Heart right ventricle (tissue), 16 donors: ENCODE data around the gene PYM1. TPM values are rescaled to one million over a fixed set of nuclear protein-coding genes. Genes with fewer than 3 reads are reported as not detected.

Experiments used
- ATAC-seq, 8 donors: fragments of 200-7000 bp; cut with Tn5 transposase; one replicate each; pipeline ENCODE4 v1.9.1; 2020; ENCODE audit warnings: mild to moderate bottlenecking in 8 of 8, moderate library complexity in 8 of 8, moderate number of reproducible peaks in 1 of 8
- DNase-seq, 2 donors: peaks; one replicate each; pipeline ENCODE4 v3.0.0-alpha.2; 2020
- H3K27ac ChIP-seq, 10 donors: fragments of 200-600 bp; sonication (generic) in 2 of 10; one replicate each; pipeline versions ENCODE4 v1.5.0 to v1.8.0; 2020 to 2022; ENCODE audit warnings: mild to moderate bottlenecking in 3 of 10
- H3K27me3 ChIP-seq, 7 donors: fragments of 200-600 bp; one replicate each; pipeline ENCODE4 v1.8.0; 2021 to 2022; ENCODE audit warnings: mild to moderate bottlenecking in 2 of 7
- H3K36me3 ChIP-seq, 9 donors: fragments of 200-600 bp; sonication (generic) in 1 of 9; one replicate each; pipeline versions ENCODE4 v1.5.0 to v1.8.0; 2020 to 2022; ENCODE audit warnings: mild to moderate bottlenecking in 2 of 9
- H3K4me1 ChIP-seq, 9 donors: fragments of 200-600 bp; sonication (generic) in 1 of 9; one replicate each; pipeline versions ENCODE4 v1.5.0 to v1.8.0; 2020 to 2022; ENCODE audit warnings: mild to moderate bottlenecking in 4 of 9
- H3K4me3 ChIP-seq, 10 donors: fragments of 200-600 bp; sonication (generic) in 2 of 10; one replicate each; pipeline versions ENCODE4 v1.5.0 to v1.8.0; 2020 to 2022; ENCODE audit warnings: mild to moderate bottlenecking in 7 of 10, moderate library complexity in 2 of 10
- H3K9me3 ChIP-seq, 11 donors: fragments of 200-600 bp in 10 of 11; sonication (generic) in 2 of 11; one replicate each; pipeline versions ENCODE4 v1.5.0 to v1.8.0; 2013 to 2022; ENCODE audit warnings: mild to moderate bottlenecking in 2 of 11, control low read depth in 1 of 11, moderate library complexity in 1 of 11
- WGBS, 2 donors: extraction: QIAGEN DNeasy Blood & Tissue Kit; methylation state at CpG; one replicate each; pipeline ENCODE4 v1.1.7; 2013; ENCODE audit warnings: inconsistent platforms in 1 of 2; 5-methylcytosine and 5-hydroxymethylcytosine counted together
- intact Hi-C, 10 donors: fragments of 100-400 bp; cut with DNase I; formaldehyde crosslinking; loops; one replicate each; pipeline versions ENCODE4 v1.11.1 to v1.14.2; 2022
- polyA plus RNA-seq, 2 donors: library from polyadenylated mRNA; stranded (reverse); fragments of 200-250 nt; gene quantifications; one replicate each; pipeline ENCODE4 v1.2.3, GENCODE V29; 2013
- total RNA-seq, 10 donors: library from RNA; stranded (reverse); fragmentation: NEBNext Ultra II Directional in 3 of 10; extraction: Animal tissue kit (Norgen Biotek cat#: 25700) in 3 of 10; gene quantifications; one replicate each; pipeline versions ENCODE4 v1.2.1 to v1.2.4, GENCODE V29; 2021 to 2023
- TF ChIP-seq, protein P1 (sequence below), 9 donors: fragments of 200-600 bp; sonication (generic) in 2 of 9; IDR thresholded peaks; one replicate each; pipeline versions ENCODE4 v1.5.0 to v1.8.0; 2021 to 2022; ENCODE audit warnings: antibody characterized with exemption in 9 of 9, mild to moderate bottlenecking in 5 of 9, moderate library complexity in 1 of 9
- donor health status: Arrhythmogenic right ventricular cardiomyopathy.
- donor health status: ischemic (EF 13 %, LVEDD 7.1; RV severe dilation, severe dysfunction).
- donor health status: healthy with polysubstance abuse.
- donor health status: DM: no; HTN: yes; CAD: no.
- donor health status: DM: no; HTN: no; CAD: no.
- donor health status: ischemic (EF 25% LVEDD 6.9; RV normal size, moderate dysfunction).
- donor health status: ischemic (EF 25% LVEDD 5.7; RV mildly dilated, moderate dysfunction).
- donor health status: healthy.
- donor health status: DM: yes; HTN: yes; CAD: no.
- donor health status: Ischemic cardiomyopathy.
- donor health status: ischemic (EF 35%, LVEDD 5.7; RV mildly dilated, moderate dysfunction).
- donor health status: nonischemic (EF 11% LVEDD 7.7; RV severe dilation, severe dysfunction).
- donor health status: DM: yes; HTN: yes; CAD: no.
- donor health status: PGD.
- donor health status: ischemic (EF 29% LVEDD 5.4; RV normal size, mild dysfunction).
- donor health status: nonischemic (EF 23%, LVEDD 6.1; RV moderate dilation, normal function).

PYM1 gene
- total and polyA plus RNA-seq, 12 donors, result 10.9 to 48.6 (median 16.8) TPM

DNA sequence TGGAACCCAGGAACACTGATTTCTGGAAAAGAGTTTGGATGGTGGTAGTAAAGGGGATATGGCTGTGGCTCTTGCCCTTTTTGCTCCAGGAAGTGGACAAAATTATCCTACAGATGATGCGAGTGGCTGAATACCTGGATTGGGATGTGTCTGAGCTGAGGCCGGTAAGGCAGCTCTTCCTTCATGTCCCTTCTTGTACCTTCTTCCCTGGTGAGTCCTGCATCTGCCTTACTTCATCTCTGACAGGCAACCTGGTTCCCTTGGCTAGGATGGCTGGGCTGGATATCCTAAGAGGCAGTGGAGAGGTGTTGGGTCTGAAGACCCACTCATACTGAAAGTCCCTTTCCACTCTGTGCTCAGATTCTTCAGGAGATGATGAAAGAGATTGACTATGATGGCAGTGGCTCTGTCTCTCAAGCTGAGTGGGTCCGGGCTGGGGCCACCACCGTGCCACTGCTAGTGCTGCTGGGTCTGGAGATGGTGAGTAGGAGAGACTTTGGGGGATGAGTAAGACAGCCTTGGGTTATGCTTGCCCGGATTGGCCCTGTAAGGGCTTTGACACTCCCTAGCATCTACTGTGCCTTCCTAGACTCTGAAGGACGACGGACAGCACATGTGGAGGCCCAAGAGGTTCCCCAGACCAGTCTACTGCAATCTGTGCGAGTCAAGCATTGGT is 11.3 kb upstream of the PYM1 start:
- H3K4me3 ChIP-seq, result no peak overlapping the region
- TF ChIP-seq, protein P1, sequence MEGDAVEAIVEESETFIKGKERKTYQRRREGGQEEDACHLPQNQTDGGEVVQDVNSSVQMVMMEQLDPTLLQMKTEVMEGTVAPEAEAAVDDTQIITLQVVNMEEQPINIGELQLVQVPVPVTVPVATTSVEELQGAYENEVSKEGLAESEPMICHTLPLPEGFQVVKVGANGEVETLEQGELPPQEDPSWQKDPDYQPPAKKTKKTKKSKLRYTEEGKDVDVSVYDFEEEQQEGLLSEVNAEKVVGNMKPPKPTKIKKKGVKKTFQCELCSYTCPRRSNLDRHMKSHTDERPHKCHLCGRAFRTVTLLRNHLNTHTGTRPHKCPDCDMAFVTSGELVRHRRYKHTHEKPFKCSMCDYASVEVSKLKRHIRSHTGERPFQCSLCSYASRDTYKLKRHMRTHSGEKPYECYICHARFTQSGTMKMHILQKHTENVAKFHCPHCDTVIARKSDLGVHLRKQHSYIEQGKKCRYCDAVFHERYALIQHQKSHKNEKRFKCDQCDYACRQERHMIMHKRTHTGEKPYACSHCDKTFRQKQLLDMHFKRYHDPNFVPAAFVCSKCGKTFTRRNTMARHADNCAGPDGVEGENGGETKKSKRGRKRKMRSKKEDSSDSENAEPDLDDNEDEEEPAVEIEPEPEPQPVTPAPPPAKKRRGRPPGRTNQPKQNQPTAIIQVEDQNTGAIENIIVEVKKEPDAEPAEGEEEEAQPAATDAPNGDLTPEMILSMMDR (IDR thresholded peaks at IDR 0.05), result no peak
- peaks cover 0 to 66% (median 0%) of the 10 kb centered on the region in 9 donors for H3K36me3 ChIP-seq
- intact Hi-C loops, result loop anchor here in 6 of 10 donors (2.0 to 10.0 kb wide), 7 partner anchors 104 to 204 kb away; partner anchors contain the start of genes DNAJC14 (in 1 of the 6), GDF11 (in 1 of the 6) and RPS26 (in 1 of the 6)
- no peaks in the 10 kb centered on the region for H3K9me3 ChIP-seq
- H3K27me3 ChIP-seq, result no peaks in the 10 kb centered on the region
- ATAC-seq (no peak), DNase-seq (no peak)
- H3K4me1 ChIP-seq, result peaks cover 0 to 27% (median 6%) of the 10 kb centered on the region in 9 donors
- WGBS, 2 donors, result 93 to 96% methylated on average over 8 of the region's 8 CpGs
- H3K27ac ChIP-seq, result no peak overlapping the region

DNA sequence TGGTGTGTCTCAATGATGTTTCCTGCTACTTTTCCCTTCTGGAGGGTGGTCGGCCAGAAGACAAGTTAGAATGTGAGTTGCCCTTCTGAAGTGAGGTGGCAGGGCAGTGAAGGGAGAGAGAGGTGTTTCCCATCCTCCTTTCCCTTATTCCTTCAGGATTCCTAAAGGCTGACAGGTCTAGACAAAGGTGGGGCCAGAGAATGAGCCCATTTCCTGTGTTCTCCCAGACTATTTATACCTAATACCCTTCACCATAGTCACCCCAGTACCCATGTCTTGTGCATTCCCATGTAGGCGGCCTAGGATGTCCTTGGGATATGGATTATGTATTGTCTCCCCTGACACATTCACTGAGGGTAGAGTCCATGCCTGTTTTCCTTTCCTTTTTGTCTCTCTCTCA is 10.3 kb upstream of the PYM1 start:
- TF ChIP-seq, protein P1 (IDR thresholded peaks at IDR 0.05), result no peak
- Histone ChIP-seq H3K4me1 (peaks cover 0 to 36% (median 6%) of the 10 kb centered on the region in 9 donors), H3K36me3 (peaks cover 0 to 56% (median 0%) of the 10 kb centered on the region in 9 donors), H3K9me3 (no peaks in the 10 kb centered on the region), H3K27ac (no peak overlapping the region), H3K4me3 (no peak overlapping the region), H3K27me3 (no peaks in the 10 kb centered on the region)
- DNase-seq (no peak), ATAC-seq (no peak)
- intact Hi-C loops, result loop anchor here in 6 of 10 donors (2.0 to 10.0 kb wide), 7 partner anchors 103 to 203 kb away; partner anchors contain the start of genes DNAJC14 (in 1 of the 6), GDF11 (in 1 of the 6) and RPS26 (in 1 of the 6)
- WGBS, 2 donors, result 94 to 95% methylated on average over 2 of the region's 2 CpGs

DNA sequence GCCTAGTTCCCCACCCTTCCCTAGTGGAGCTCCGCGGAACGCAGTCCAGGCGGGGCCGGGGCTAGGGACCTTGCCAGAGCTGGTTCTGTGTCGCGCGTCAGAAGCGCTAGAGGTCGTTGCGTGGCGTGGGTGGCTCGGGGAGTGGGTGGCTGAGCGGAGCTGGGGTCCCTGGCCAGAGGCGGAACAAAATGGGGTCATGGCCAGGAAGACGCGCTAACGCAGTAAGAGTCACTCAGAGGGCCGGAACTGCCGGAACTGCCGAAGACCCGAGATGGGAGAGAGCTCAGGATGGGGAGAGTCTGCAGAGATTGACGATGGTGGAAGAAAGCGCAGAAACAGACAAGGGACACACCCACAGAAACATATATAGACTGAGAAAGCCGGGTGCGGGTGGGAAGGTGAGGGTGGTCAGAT is 8.1 kb upstream of the PYM1 start:
- TF ChIP-seq, protein P1 (IDR thresholded peaks at IDR 0.05), result peak in 2 of 9 donors; percentile 18 to 30
- Histone ChIP-seq H3K27ac (peak overlapping the region in 8 of 10 donors; percentile 29 to 77 (median 60)), H3K36me3 (peaks cover 0 to 34% (median 0%) of the 10 kb centered on the region in 9 donors), H3K4me3 (peak overlapping the region in 9 of 10 donors; percentile 6 to 45 (median 36)), H3K4me1 (peaks cover 6 to 49% (median 18%) of the 10 kb centered on the region in 9 donors), H3K9me3 (no peaks in the 10 kb centered on the region), H3K27me3 (no peaks in the 10 kb centered on the region)
- peak; percentile 50 to 56 for DNase-seq
- intact Hi-C loops, result loop anchor here in 5 of 10 donors (5.0 to 10.0 kb wide), 6 partner anchors 101 to 201 kb away; partner anchors contain the start of genes DNAJC14 (in 1 of the 5), GDF11 (in 1 of the 5) and RPS26 (in 1 of the 5)
- 36 to 40% methylated on average over 26 of the region's 26 CpGs for WGBS, 2 donors
- ATAC-seq, result peak in 5 of 8 donors; percentile 17 to 34 (median 26)

DNA sequence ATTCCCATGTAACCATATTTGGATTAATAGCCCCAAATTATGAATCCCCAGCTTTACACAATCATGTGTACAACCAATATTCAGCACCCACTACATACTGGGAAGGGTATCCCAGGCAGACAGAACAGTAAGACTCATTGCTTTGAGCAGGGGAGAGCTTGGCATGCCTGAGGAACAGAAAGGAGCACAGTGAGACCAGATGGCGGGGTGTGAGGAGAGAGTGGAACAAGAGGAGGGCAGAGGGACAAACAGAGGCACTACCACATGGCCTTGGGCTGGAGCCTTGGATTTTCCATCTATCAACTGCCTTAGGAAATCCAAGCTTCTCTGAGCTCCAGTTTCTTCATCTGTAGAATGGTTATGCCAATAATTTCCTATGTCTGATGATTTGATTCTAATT is 7.1 kb upstream of the PYM1 start:
- Histone ChIP-seq H3K4me1 (peaks cover 0 to 49% (median 16%) of the 10 kb centered on the region in 9 donors), H3K9me3 (no peaks in the 10 kb centered on the region), H3K36me3 (peaks cover 0 to 27% (median 0%) of the 10 kb centered on the region in 9 donors), H3K27ac (peak overlapping the region in 2 of 10 donors; percentile 31 to 64), H3K4me3 (no peak overlapping the region), H3K27me3 (no peaks in the 10 kb centered on the region)
- intact Hi-C loops, result loop anchor here in 6 of 10 donors (5.0 to 10.0 kb wide), 7 partner anchors 100 to 200 kb away; partner anchors contain the start of genes DNAJC14 (in 1 of the 6), GDF11 (in 1 of the 6), ORMDL2 (in 1 of the 6) and RPS26 (in 1 of the 6)
- TF ChIP-seq, protein P1 (IDR thresholded peaks at IDR 0.05), result no peak
- 95 to 98% methylated on average over 1 of the region's 1 CpG for WGBS, 2 donors
- ATAC-seq (no peak), DNase-seq (no peak)
